CD4-positive, alpha-beta T cell treated with Interleukin-12 subunit alpha and Interleukin-12 subunit beta, for 1 hour (primary cell): ENCODE measurements around the gene HDLBP.
"Not testable (repeated sequence)": the region's sequence is repeated elsewhere in the genome, so short reads cannot be mapped to it uniquely, and the experiment has no call there.

Experiments used
- DNase-seq: peaks from one replicate; pipeline ENCODE4 v3.0.0-alpha.2; 2020

HDLBP gene

GRCh38 chr2:241205086-241205485 lies 110.4 kb downstream of the HDLBP start:
- DNase-seq: no peak

- no peak for DNase-seq
Measured at GRCh38 chr2:241204490-241204889, 111.0 kb downstream of the HDLBP start.

- no peak for DNase-seq
Measured at GRCh38 chr2:241204010-241204384, 111.5 kb downstream of the HDLBP start.

GRCh38 chr2:241203218-241204009 lies 112.1 kb downstream of the HDLBP start:
- DNase-seq: no peak

- no peak for DNase-seq
Measured at GRCh38 chr2:241202681-241203080, 112.8 kb downstream of the HDLBP start.

- no peak for DNase-seq
Measured at GRCh38 chr2:241202268-241202585, 113.2 kb downstream of the HDLBP start.

GRCh38 chr2:241201445-241202267 lies 113.8 kb downstream of the HDLBP start:
- DNase-seq: no peak

- DNase-seq: no peak
Measured at GRCh38 chr2:241200822-241201395, 114.6 kb downstream of the HDLBP start.

GRCh38 chr2:241199897-241200821 lies 115.3 kb downstream of the HDLBP start:
- no peak for DNase-seq

- no peak for DNase-seq
Measured at GRCh38 chr2:241199286-241199685, 116.2 kb downstream of the HDLBP start.

GRCh38 chr2:241198381-241199279 lies 116.8 kb downstream of the HDLBP start:
- DNase-seq: no peak

- DNase-seq: no peak
Measured at GRCh38 chr2:241197947-241198346, 117.5 kb downstream of the HDLBP start.

- DNase-seq: not testable (repeated sequence)
Measured at GRCh38 chr2:241197246-241197645, 118.2 kb downstream of the HDLBP start.

GRCh38 chr2:241195506-241196130 lies 119.9 kb downstream of the HDLBP start:
- no peak for DNase-seq

GRCh38 chr2:241194811-241195210 lies 120.7 kb downstream of the HDLBP start:
- no peak for DNase-seq

GRCh38 chr2:241193271-241193670 lies 122.2 kb downstream of the HDLBP start:
- no peak for DNase-seq

- DNase-seq: no peak
Measured at GRCh38 chr2:241191081-241191480, 124.4 kb downstream of the HDLBP start.

GRCh38 chr2:241190291-241190981 lies 125.0 kb downstream of the HDLBP start:
- no peak for DNase-seq

GRCh38 chr2:241189856-241190201 lies 125.6 kb downstream of the HDLBP start:
- no peak for DNase-seq

- DNase-seq: no peak
Measured at GRCh38 chr2:241189093-241189855, 126.2 kb downstream of the HDLBP start.
